T-helper 2 cell (primary cell): ENCODE results near the gene NUP153.
A peak's percentile ranks its signal among the peaks of the same experiment; 100 is the strongest.
"Not testable (repeated sequence)": the region's sequence is repeated elsewhere in the genome, so short reads cannot be mapped to it uniquely, and the experiment has no call there.

Experiments
- DNase-seq, 5 experiments: peaks; one replicate each; pipeline versions ENCODE4 v3.0.0 to v3.0.0-alpha.2; 2012 to 2022

Gene NUP153

DNA sequence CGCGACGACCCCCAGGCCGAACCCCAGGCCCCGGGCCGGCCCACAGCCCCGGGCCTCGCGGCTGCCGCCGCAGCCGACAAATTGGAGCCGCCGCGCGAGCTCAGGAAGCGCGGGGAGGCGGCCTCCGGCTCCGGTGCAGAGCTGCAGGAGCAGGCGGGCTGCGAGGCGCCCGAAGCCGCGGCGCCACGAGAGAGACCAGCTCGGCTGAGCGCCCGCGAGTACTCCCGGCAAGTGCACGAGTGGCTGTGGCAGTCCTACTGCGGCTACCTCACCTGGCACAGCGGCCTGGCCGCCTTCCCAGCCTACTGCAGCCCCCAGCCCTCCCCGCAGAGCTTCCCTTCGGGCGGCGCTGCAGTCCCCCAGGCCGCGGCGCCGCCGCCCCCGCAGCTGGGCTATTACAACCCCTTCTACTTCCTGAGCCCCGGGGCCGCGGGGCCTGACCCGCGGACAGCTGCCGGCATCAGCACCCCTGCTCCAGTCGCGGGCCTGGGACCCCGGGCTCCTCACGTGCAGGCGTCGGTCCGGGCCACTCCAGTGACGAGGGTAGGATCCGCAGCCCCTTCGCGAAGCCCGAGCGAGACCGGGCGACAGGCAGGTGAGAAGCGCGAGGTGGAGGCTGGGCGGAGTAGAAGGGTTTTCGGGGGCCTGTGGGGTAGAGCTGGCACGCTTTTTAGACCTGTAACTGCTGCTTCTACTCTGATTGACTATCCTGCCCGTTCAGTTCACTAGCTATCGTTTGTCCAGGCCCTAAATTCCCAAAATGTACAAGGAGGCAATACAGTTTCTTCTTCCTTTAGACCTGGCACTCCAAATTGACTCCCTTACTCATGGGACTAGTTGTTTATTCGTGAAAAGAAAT is 106.0 kb downstream of the NUP153 start:
- DNase-seq, result peak; percentile 17 to 73 (median 25)

DNA sequence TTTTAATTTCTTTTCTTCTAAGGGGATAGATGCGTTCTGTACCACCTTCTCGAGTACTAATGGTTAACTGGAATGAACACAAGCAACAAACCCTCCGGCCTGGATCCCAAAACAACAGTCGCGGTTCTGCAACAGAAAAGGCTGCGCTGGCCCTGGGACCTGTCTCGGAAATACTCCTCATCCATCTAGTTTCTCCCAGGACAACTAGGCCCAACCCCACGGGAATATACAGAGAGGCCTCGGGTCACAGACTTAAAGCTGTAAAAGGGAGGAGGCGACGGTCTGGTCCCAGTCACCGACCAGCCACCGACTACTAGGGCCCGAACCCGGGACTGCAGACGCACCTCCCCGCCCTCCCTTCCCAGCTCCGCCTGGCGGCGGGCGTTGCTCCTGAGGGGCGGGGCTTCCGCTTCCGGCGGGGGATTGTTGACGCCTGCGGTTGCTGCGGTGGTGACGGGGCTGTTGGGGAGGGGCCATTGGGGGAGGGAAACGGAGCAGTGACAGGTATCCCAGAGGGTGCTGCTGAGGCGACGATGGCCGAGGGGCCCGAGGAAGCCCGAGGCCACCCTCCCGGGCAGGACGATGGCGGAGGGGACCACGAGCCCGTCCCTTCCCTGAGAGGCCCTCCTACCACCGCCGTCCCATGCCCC is 106.7 kb downstream of the NUP153 start, which contains the start of gene FAM8A1:
Gene FAM8A1, plus strand, starts transcription at position 426 of the 650 bp plus-strand sequence. Its CDS starts 108 bp downstream, at position 534.
- peak; percentile 87 to 97 (median 92) for DNase-seq

DNA sequence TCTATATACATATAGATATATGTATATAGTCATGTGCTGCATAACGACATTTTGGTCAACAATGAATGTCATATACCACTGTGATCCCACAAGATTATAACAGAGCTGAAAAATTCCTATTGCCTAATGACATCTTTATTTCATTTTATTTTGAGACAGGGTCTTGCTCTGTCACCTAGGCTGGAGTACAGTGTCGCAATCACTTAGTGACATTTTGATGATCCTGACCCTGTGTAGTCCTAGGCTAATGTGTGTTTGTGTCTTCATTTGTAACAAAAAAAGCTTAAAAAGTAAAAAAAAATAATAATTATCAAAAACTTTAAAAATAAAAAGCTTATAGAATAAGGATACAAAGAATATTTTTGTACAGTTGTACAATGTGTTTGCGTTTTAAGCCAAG is 110.6 kb downstream of the NUP153 start:
- no peak for DNase-seq

DNA sequence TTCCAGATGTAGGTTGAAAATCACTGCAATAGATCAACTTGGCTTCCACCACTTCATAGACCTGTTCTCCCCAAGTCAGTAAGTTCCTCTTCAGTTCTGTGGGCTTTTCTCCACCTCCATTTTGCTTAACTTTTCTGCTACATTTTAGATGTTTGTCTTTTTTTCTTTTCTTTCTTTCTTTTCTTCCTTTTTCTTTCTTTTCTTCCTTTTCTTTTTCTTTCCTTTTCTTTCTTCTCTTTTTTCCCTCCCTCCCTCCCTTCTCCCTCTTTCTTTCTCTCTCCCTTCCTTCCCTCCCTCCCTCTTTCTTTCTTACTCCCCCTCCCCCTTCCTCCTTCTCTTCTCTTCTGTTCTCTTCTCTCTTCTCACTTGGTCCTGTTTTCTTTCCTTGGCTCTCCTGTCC is 113.5 kb downstream of the NUP153 start:
- DNase-seq, result no peak

DNA sequence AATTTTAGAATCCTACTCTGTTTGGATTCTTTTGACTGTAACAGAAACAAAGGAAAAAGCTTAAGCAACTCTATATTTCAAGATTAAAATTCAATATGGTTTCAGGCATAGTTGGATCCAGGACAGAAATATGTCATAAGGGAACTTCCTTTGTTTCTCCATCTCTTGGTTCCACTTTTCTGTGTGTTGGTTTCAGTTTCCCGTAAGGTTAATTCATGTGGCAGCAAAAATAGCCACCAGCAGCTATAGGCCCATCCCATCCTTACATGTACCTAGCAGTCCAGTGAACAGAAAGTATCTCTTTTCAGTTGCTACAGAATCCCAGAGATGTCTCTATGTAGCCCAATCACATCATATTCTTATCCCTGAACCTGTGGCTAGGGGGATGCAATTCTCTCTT is 115.4 kb downstream of the NUP153 start:
- no peak for DNase-seq

GRCh38 chr6:17589406-17590096 is 117.2 kb downstream of the NUP153 start:
- DNase-seq, result no peak

DNA sequence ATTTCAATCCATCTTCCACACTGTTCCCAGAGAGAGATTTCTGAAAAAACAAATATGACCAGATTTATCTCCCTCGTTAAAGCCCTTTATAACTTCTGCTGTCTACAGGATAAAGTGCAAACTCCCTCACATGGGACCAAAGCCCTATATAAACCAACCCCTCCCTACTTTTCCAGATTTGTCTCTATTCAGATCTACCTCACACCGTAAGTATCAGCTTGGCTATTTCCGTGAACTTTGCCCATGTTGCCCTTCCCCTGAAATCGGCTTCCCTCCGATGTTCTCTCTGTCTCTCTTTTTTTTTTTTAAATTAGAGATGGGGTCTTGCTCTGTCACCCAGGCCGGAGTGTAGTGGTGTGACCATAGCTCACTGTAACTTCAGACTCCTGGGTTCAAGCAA is 118.7 kb downstream of the NUP153 start:
- no peak for DNase-seq

DNA sequence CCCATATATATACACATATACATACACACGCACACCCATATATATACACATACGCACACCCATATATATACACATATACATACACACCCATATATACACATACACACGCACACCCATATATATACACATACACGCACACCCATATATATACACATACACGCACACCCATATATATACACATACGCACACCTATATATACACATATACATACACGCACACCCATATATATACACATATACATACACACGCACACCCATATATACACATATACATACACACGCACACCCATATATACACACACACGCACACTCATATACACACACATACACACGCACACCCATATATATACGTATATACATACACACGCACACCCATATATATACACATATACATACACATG is 120.1 kb downstream of the NUP153 start:
- not testable (repeated sequence) for DNase-seq

GRCh38 chr6:17585766-17586490 is 120.8 kb downstream of the NUP153 start:
- DNase-seq, result peak in 1 of 5 experiments; percentile 10

GRCh38 chr6:17584241-17584803 is 122.4 kb downstream of the NUP153 start:
- peak in 1 of 5 experiments; percentile 47 for DNase-seq

DNA sequence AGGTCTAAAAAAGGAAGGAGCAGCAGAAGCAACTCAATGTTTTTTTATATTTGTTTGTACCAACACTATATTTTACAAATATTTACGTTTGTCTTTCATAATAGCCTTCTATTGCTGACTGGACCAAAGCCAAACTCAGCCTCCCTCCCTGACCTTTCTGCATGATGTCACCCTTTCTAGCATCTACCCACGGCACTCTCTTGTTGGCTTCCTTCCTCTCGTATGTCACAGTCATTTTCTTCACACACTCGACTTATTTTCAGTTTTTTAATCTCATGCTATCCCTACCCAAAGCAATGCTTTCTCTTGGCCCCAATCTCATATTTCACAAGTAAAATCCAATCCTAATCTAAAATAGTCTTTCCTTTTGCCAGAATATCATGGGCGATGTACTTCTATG is 122.9 kb downstream of the NUP153 start:
- DNase-seq, result no peak

DNA sequence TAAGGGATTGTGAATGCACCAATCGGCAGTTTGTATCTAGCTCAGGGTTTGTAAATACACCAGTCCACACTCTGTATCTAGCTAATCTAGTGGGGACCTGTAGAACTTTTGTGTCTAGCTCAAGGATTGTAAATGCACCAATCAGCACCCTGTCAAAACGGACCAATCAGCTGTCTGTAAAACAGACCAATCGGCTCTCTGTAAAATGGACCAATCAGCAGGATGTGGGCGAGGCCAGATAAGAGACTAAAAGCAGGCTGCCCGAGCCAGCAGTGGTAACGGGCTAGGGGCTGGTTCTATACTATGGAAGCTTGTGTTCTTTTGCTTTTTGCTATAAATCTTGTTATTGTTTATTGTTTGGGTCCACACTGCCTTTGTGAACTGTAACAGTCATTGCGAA is 125.4 kb downstream of the NUP153 start:
- not testable (repeated sequence) for DNase-seq

- DNase-seq, result peak in 2 of 5 experiments; percentile 6 to 42
Observed at GRCh38 chr6:17580518-17581048, 126.1 kb downstream of the NUP153 start.

DNA sequence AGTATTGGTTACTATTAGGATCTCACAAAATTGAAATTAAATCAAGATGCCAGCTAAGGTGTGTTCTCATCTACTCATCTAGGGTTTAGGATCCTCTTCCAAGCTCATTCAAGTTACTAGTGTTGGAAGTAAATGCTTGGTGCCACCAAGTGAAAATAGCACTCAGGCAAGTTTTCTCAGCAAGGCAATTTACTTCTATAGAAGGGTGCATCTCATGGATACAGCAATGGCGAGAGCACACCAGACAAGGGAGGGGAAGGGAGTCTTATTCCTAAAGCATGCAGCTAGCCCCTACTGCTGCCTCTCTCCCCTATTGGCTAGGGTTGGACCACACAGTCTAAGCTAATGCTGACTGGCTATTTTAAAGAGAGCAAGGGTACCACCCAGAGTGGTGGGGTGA is 129.7 kb downstream of the NUP153 start:
- no peak for DNase-seq

DNA sequence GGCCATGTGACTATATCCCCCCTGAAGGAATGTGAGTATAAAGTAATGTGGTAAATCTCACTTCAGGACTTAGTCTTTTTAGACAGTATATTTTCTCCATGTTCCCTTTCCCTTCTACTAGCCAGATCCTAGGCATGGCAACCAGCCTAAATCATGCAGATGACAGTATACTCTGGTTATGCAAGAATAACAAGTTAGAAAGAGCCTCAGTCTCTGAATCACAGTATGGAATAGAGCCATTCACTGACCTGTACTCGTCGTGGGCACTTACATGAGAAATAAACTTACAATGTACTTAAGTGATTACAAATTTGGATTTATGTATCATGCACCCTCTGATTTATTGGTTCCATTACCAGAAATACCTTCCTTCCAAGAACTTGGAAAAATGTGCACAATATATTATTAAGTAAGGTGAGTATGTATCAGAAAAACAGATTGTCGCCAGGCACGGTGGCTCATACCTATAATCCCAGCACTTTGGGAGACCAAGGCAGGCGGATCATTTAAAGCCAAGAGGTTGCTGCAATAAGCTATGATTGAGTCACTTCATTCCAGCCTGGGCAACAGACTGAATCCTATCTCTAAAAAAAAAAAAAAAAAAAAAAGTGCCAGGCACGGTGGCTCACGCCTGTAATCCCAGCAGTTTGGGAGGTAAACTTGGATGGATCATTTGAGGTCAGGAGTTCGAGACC is 131.7 kb downstream of the NUP153 start:
- no peak for DNase-seq

- no peak for DNase-seq
Observed at GRCh38 chr6:17565399-17565798, 141.3 kb downstream of the NUP153 start.
